OCI-LY1 (cell line): Measurements from ENCODE around the gene RUSC2.

Experiments used
- H2AFZ ChIP-seq: fragments of 200-600 bp; sonication (generic), shearing (Covaris generic); 2 replicates; pipeline ENCODE4 v1.6.0; 2014; ENCODE audit warnings: antibody characterized with exemption, mild to moderate bottlenecking, low read length
- H3F3A ChIP-seq: fragments of 200-600 bp; sonication (generic), shearing (Covaris generic); 2 replicates; pipeline ENCODE4 v1.6.0; 2014; ENCODE audit warnings: mild to moderate bottlenecking, antibody characterized with exemption, low read length, moderate library complexity; ENCODE audit not compliant: insufficient read depth
- H3K27ac ChIP-seq: fragments of 200-600 bp; sonication (generic); 2 replicates; pipeline ENCODE4 v1.5.1; 2014; ENCODE audit warnings: low read length, mixed run types, mild to moderate bottlenecking, low read depth; ENCODE audit not compliant: poor library complexity, severe bottlenecking
- H3K27me3 ChIP-seq: fragments of 200-600 bp; sonication (generic); 2 replicates; pipeline ENCODE4 v1.6.0; 2014; ENCODE audit warnings: antibody characterized with exemption, mild to moderate bottlenecking, low read length, moderate library complexity; ENCODE audit not compliant: insufficient read depth
- H3K36me3 ChIP-seq: fragments of 200-600 bp; sonication (generic); 2 replicates; pipeline ENCODE4 v1.6.1; 2014; ENCODE audit warnings: mild to moderate bottlenecking, antibody characterized with exemption, low read length, moderate library complexity, mixed read lengths; ENCODE audit not compliant: insufficient read depth
- H3K4me1 ChIP-seq: fragments of 200-600 bp; sonication (generic); 2 replicates; pipeline ENCODE4 v1.5.1; 2014; ENCODE audit warnings: mild to moderate bottlenecking, low read length, moderate library complexity; ENCODE audit not compliant: insufficient read depth, severe bottlenecking
- H3K4me2 ChIP-seq: fragments of 200-600 bp; sonication (generic), shearing (Covaris generic); 2 replicates; pipeline ENCODE4 v1.6.1; 2014; ENCODE audit warnings: low read length
- H3K4me3 ChIP-seq: fragments of 200-600 bp; sonication (generic); 2 replicates; pipeline ENCODE4 v1.5.1; 2014; ENCODE audit warnings: low read length, low read depth, mild to moderate bottlenecking, mixed read lengths; ENCODE audit not compliant: poor library complexity, severe bottlenecking
- H3K79me2 ChIP-seq: fragments of 200-600 bp; shearing (Covaris generic); 2 replicates; pipeline ENCODE4 v1.6.1; 2016; ENCODE audit warnings: mixed run types, low read length, mixed read lengths; ENCODE audit not compliant: insufficient read depth
- H3K9ac ChIP-seq: fragments of 200-600 bp; sonication (generic), shearing (Covaris generic); 2 replicates; pipeline ENCODE4 v1.6.1; 2014; ENCODE audit warnings: mild to moderate bottlenecking, low read length, mixed read lengths
- H3K9me2 ChIP-seq: fragments of 200-600 bp; sonication (generic), shearing (Covaris generic); 2 replicates; pipeline ENCODE4 v1.6.1; 2014; ENCODE audit warnings: low read depth, mild to moderate bottlenecking, low read length, mixed read lengths
- H3K9me3 ChIP-seq: fragments of 200-600 bp; shearing (Covaris generic); 2 replicates; pipeline ENCODE4 v1.6.1; 2014; ENCODE audit warnings: low read length, mixed read lengths
- H4K20me1 ChIP-seq: fragments of 200-600 bp; sonication (generic), shearing (Covaris generic); 2 replicates; pipeline ENCODE4 v1.6.0; 2016; ENCODE audit warnings: mild to moderate bottlenecking, low read length; ENCODE audit not compliant: insufficient read depth
- CTCF ChIP-seq: fragments of 200-600 bp; sonication (generic), shearing (Covaris generic); IDR thresholded peaks from 2 replicates; pipeline ENCODE4 v1.5.1; 2017; ENCODE audit warnings: mild to moderate bottlenecking, antibody characterized with exemption, low read length, moderate library complexity, mixed read lengths
- EZH2 ChIP-seq: fragments of 200-600 bp; sonication (generic), shearing (Covaris generic); IDR thresholded peaks from 2 replicates; pipeline ENCODE4 v1.8.0; 2017; ENCODE audit warnings: borderline replicate concordance, mixed run types, mild to moderate bottlenecking, antibody characterized with exemption, low read length, moderate library complexity, mixed read lengths

Gene RUSC2

GRCh38 chr9:35487081-35487480, 2.8 kb upstream of the RUSC2 start:
- H3K4me3 ChIP-seq, result no peak overlapping the region
- no peaks in the 10 kb centered on the region for H3K9me2 ChIP-seq
- H3K27ac ChIP-seq, result no peak overlapping the region
- 0 out of 2 replicates have a peak, but pooled peaks cover 4% of the 10 kb centered on the region for H3K27me3 ChIP-seq
- H2AFZ ChIP-seq, result no peak overlapping the region
- H3F3A ChIP-seq, result no peaks in the 10 kb centered on the region
- no peak overlapping the region for H3K4me2 ChIP-seq
- no peaks in the 10 kb centered on the region for H4K20me1 ChIP-seq
- no peak overlapping the region for H3K9ac ChIP-seq
- no peak for TF ChIP-seq CTCF
- TF ChIP-seq EZH2, result no peak
- H3K36me3 ChIP-seq, result no peaks in the 10 kb centered on the region
- no peaks in the 10 kb centered on the region for H3K9me3 ChIP-seq
- no peaks in the 10 kb centered on the region for H3K4me1 ChIP-seq
- no peaks in the 10 kb centered on the region for H3K79me2 ChIP-seq

- Histone ChIP-seq H3K27me3 (0 out of 2 replicates have a peak, but pooled peaks cover 4% of the 10 kb centered on the region), H4K20me1 (no peaks in the 10 kb centered on the region), H3K9me3 (no peaks in the 10 kb centered on the region), H3K27ac (no peak overlapping the region), H3K4me1 (no peaks in the 10 kb centered on the region), H2AFZ (no peak overlapping the region), H3F3A (no peaks in the 10 kb centered on the region), H3K4me2 (no peak overlapping the region), H3K36me3 (no peaks in the 10 kb centered on the region), H3K4me3 (no peak overlapping the region), H3K79me2 (no peaks in the 10 kb centered on the region), H3K9ac (no peak overlapping the region), H3K9me2 (no peaks in the 10 kb centered on the region)
- no peak for TF ChIP-seq CTCF
- TF ChIP-seq EZH2, result no peak
Measured at GRCh38 chr9:35488021-35488420, 1.9 kb upstream of the RUSC2 start.

GRCh38 chr9:35488566-35489312, 1.2 kb upstream of the RUSC2 start:
- Histone ChIP-seq H3K4me3 (peak overlapping the region; percentile 54), H3F3A (no peaks in the 10 kb centered on the region), H3K36me3 (no peaks in the 10 kb centered on the region), H3K9me3 (no peaks in the 10 kb centered on the region), H3K27me3 (no peaks in the 10 kb centered on the region), H3K79me2 (no peaks in the 10 kb centered on the region), H3K27ac (no peak overlapping the region), H3K9me2 (no peaks in the 10 kb centered on the region), H2AFZ (no peak overlapping the region), H4K20me1 (no peaks in the 10 kb centered on the region), H3K4me1 (no peaks in the 10 kb centered on the region), H3K9ac (no peak overlapping the region), H3K4me2 (peak overlapping the region; percentile 67; the same call in 1 of the 2 replicates)
- no peak for TF ChIP-seq EZH2
- TF ChIP-seq CTCF, result no peak
